HUES64 (cell line): Measurements from ENCODE around the gene SAMD4B.

Experiments used
- H3K27ac ChIP-seq: 2 replicates; pipeline ENCODE4 v1.7.0; 2013; ENCODE audit warnings: low read depth, low read length, inconsistent platforms
- H3K27me3 ChIP-seq: 2 replicates; pipeline ENCODE4 v1.6.1; 2013; ENCODE audit warnings: mild to moderate bottlenecking, low read length; ENCODE audit not compliant: insufficient read depth
- H3K36me3 ChIP-seq: 2 replicates; pipeline ENCODE4 v1.6.1; 2013; ENCODE audit warnings: mild to moderate bottlenecking, low read length; ENCODE audit not compliant: insufficient read depth
- H3K4me1 ChIP-seq: 2 replicates; pipeline ENCODE4 v1.6.1; 2013; ENCODE audit warnings: mild to moderate bottlenecking, low read length, moderate library complexity; ENCODE audit not compliant: insufficient read depth
- H3K4me3 ChIP-seq: 2 replicates; pipeline ENCODE4 v1.5.1; 2013; ENCODE audit warnings: mild to moderate bottlenecking, low read length, moderate library complexity
- H3K9ac ChIP-seq: 2 replicates; pipeline ENCODE4 v1.6.1; 2013; ENCODE audit warnings: mild to moderate bottlenecking, low read depth, low read length
- H3K9me3 ChIP-seq: 2 replicates; pipeline ENCODE4 v1.6.1; 2013; ENCODE audit warnings: low read depth, low read length; ENCODE audit not compliant: insufficient read depth
- WGBS: fragments of 150-250, 120-280 bp; methylation state at CpG from one replicate; pipeline ENCODE4 v1.1.7; 2013; ENCODE audit warnings: missing lambda C conversion rate; 5-methylcytosine and 5-hydroxymethylcytosine counted together

Gene SAMD4B

DNA sequence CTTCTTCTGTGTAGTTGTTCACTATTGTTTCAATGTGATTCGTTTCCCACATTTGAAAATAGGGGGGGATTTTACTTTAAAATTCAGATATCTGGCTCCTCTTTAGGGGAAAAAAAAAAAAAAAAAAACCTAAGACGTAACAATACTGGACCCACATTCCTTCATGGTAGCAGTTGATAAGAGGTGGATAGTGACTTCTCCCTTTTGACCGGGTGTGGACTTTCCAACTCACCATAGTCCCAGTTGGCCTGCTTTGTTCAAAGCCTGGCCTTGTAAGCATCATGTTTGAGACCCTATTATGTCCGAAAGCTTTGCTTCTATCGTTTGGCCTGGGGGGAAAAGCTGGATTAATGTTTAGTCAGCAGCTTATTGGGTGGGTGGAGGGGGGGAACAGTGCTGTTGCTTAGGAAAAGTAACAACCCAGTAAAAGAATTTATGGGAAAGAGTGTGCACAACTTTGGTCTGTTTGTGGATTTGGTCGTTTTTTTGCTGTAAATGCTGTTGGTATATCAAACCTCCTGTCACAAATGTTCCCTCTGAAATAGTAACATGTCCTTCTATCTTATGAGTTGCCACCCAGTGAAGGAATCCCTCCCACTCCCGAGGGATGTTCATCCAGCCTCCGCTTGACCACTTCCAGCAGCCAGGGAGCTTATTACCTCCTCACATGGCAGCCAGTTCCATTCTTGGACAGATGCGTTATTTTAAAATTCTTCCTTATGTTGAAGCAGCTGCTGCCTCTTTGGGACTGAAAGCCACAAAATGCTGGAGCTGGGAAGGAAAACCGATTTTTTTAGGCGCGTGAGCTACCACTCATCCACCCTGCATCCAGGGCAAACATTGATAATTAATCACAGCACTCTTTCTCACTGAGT, 10.4 kb downstream of the SAMD4B start:
- Histone ChIP-seq H3K9me3 (no peaks in the 10 kb centered on the region), H3K27me3 (no peaks in the 10 kb centered on the region), H3K27ac (no peak overlapping the region), H3K4me3 (no peak overlapping the region), H3K9ac (no peak overlapping the region), H3K4me1 (no peaks in the 10 kb centered on the region), H3K36me3 (peaks cover 89% of the 10 kb centered on the region)
- WGBS: 88% methylated on average over 11 of the region's 12 CpGs

DNA sequence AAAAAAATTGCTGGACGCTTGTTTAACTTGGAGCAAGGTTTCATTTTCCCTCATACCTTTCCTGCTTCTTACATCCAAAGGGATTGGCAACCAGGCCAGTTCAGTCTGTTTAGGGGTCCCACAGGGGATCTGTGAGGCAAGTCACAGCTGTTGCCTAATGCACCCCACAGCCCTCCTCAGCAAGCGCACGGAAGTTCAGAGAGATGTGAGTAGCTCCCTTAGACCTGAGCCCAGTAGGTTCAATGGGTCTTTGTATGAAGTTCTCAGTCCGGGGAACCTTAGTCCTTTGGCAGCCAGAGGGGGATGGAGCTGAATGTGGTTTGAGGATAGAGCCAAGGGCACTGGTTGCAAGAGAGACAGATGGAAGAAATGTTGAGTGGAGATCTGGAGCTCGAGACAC, 13.0 kb downstream of the SAMD4B start:
- H3K9ac ChIP-seq: no peak overlapping the region
- H3K36me3 ChIP-seq: peaks cover 87% of the 10 kb centered on the region
- H3K9me3 ChIP-seq: no peaks in the 10 kb centered on the region
- no peaks in the 10 kb centered on the region for H3K4me1 ChIP-seq
- no peak overlapping the region for H3K27ac ChIP-seq
- no peaks in the 10 kb centered on the region for H3K27me3 ChIP-seq
- no peak overlapping the region for H3K4me3 ChIP-seq
- 95% methylated on average over 5 of the region's 5 CpGs for WGBS

DNA sequence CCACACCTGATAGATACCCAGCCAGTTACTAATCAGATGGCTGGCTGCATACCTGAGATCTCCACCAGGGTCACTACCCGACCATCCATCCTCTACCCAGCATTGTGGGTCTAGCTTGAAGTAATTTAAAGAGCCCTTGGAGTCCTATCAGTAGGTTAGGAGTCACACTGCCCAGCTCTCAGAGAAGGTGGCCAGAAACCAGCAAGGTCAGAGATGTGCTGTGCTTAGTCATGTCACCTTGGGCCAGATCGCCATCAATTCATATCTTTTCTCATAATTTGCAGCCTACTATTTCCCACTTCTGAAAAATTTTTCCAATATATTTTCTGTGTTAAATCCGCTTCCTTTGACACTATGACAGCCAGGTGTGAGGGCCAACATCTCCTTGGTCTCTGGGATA, 13.9 kb downstream of the SAMD4B start:
- 71% methylated on average over 3 of the region's 3 CpGs for WGBS
- H3K27me3 ChIP-seq: no peaks in the 10 kb centered on the region
- no peak overlapping the region for H3K4me3 ChIP-seq
- no peak overlapping the region for H3K27ac ChIP-seq
- no peaks in the 10 kb centered on the region for H3K9me3 ChIP-seq
- H3K36me3 ChIP-seq: peaks cover 94% of the 10 kb centered on the region
- H3K9ac ChIP-seq: no peak overlapping the region
- H3K4me1 ChIP-seq: no peaks in the 10 kb centered on the region

DNA sequence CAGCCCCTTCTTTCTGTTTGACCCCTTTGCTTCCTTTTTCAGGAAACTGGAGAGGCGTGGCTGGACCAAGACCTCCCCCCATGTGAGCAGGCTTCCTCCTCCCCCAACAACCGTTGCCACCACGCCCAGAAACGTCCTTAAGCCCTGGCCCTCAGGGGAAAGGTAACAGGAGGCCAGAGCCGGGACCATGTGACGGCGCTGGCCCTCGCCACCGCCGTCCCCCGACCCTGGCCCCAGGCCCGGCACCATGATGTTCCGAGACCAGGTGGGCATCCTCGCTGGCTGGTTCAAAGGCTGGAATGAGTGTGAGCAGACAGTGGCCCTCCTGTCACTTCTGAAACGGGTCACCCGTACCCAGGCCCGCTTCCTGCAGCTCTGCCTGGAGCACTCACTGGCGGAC, 14.4 kb downstream of the SAMD4B start:
- Histone ChIP-seq H3K27ac (no peak overlapping the region), H3K9ac (no peak overlapping the region), H3K4me3 (no peak overlapping the region), H3K9me3 (no peaks in the 10 kb centered on the region), H3K27me3 (no peaks in the 10 kb centered on the region), H3K36me3 (peaks cover 90% of the 10 kb centered on the region), H3K4me1 (no peaks in the 10 kb centered on the region)
- WGBS: 93% methylated on average over 18 of the region's 18 CpGs

DNA sequence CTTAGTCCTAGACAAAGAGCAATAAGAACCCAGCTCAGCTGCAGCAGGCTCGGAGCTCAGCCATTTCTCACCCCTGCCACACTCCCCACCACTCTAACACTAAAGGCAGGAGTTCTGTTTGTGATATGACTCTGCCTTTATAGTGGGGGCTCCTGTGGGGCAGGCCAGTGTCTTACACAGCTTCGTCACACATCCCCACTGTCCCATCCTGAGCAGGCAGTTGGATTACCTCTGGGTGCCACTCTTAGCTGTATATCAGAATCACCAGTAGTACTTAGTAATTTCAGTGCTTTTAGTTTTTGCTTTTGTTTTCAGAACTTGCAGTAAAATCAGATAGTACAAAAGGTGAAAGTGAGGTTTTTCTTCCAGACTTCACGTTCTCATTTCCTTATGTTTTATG, 16.8 kb downstream of the SAMD4B start:
- no peak overlapping the region for H3K9ac ChIP-seq
- 94% methylated on average over 2 of the region's 3 CpGs for WGBS
- no peak overlapping the region for H3K4me3 ChIP-seq
- H3K9me3 ChIP-seq: no peaks in the 10 kb centered on the region
- no peaks in the 10 kb centered on the region for H3K4me1 ChIP-seq
- H3K27me3 ChIP-seq: no peaks in the 10 kb centered on the region
- peaks cover 89% of the 10 kb centered on the region for H3K36me3 ChIP-seq
- no peak overlapping the region for H3K27ac ChIP-seq

DNA sequence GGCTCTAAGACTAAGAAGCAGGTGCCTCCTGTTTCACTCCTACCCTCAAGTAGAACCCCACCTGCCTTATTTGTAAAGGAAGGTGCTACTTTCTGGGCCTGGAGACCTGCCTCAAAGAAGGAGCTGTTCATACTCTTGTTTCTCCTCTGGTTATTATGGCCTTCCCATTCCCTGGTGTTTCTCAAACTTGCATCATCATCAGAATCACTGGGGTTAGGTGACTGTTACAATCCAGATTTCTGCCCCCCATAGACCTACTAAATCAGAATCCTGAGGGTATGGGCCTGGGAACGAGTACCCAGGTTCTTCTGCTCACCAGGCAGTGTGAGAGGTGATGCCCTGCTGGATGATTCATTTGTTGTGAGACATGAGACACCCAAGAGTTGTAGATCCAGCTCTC, 18.4 kb downstream of the SAMD4B start:
- no peaks in the 10 kb centered on the region for H3K4me1 ChIP-seq
- no peaks in the 10 kb centered on the region for H3K27me3 ChIP-seq
- H3K9me3 ChIP-seq: no peaks in the 10 kb centered on the region
- 100% methylated on average over 1 of the region's 1 CpG for WGBS
- no peak overlapping the region for H3K4me3 ChIP-seq
- no peak overlapping the region for H3K27ac ChIP-seq
- H3K9ac ChIP-seq: no peak overlapping the region
- peaks cover 85% of the 10 kb centered on the region for H3K36me3 ChIP-seq

DNA sequence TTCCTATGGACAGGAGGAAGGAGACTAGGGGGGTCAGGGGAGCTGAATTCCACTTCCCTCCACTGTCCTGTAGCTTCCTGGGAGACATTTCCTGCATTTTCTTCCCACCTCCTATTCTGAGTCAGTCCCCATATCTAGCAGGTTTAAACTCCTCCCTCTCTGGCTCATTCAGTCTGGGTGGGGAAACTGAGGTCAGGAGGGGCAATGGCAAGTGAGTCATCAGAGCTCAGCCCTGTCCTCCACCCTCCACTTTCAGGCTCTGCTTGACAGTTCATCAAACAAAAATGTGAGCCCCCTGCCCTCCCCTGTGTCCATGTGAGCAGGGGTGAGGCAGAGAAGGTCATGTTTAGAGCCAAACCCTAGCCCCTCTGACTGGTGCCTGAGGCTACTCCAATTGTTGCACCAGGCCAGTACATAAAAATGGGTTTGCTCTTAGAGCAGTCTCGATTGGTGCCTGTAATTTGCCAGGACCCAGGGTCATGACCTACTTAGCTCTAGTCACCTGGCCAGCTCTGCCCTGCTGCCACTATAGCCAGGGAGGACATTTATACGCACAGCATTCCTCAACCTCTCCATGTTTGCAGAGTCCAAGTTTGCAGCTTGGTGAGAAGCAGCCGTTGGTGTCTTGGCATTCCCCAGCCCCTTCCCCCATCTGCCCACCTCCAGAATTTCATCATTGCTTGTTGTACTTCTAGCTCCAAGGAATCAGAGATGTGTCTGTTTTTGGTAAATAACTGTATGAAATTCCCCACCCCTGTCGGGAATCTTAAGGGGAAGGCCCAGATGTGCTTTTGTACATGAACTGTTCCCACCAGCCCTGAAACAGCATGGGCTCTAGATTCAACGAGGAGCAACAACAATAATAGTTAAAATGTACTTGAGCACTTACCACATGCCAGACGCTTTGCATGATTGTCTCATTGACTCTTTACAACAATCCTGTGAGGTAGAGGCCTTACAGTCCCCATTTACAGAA, 20.7 kb downstream of the SAMD4B start:
- no peaks in the 10 kb centered on the region for H3K4me1 ChIP-seq
- 94% methylated on average over 6 of the region's 6 CpGs for WGBS
- H3K9ac ChIP-seq: no peak overlapping the region
- no peak overlapping the region for H3K4me3 ChIP-seq
- no peak overlapping the region for H3K27ac ChIP-seq
- H3K9me3 ChIP-seq: no peaks in the 10 kb centered on the region
- H3K27me3 ChIP-seq: no peaks in the 10 kb centered on the region
- peaks cover 75% of the 10 kb centered on the region for H3K36me3 ChIP-seq

DNA sequence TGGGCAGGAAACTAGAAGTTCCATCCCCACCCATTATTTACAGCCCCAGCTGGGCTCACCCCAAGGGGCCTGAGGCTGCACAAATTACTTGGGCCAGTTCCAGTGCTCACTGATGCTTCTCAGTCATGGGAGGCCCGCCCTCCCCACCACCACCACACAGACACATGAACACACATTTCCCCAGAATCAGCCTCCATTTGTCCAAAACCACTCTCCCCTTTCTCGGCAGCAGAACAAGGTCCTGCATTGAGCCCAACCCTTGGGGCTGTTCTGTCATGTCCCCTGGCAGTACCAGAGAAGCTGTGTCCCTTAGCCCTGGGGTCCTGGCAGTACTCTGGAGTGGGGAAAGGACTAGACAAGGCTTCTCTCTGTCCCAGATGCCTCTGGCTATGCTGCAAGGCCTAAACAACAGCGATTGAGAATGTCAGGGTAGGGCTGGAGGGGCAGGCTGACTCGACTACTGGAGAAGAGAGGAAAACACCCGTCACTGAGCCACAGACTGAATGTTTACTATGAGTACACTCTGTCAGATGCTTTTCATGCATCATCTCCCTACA, 21.8 kb downstream of the SAMD4B start:
- H3K27ac ChIP-seq: no peak overlapping the region
- H3K9ac ChIP-seq: no peak overlapping the region
- no peaks in the 10 kb centered on the region for H3K4me1 ChIP-seq
- WGBS: 96% methylated on average over 5 of the region's 5 CpGs
- H3K9me3 ChIP-seq: no peaks in the 10 kb centered on the region
- H3K27me3 ChIP-seq: no peaks in the 10 kb centered on the region
- H3K4me3 ChIP-seq: no peak overlapping the region
- peaks cover 75% of the 10 kb centered on the region for H3K36me3 ChIP-seq

DNA sequence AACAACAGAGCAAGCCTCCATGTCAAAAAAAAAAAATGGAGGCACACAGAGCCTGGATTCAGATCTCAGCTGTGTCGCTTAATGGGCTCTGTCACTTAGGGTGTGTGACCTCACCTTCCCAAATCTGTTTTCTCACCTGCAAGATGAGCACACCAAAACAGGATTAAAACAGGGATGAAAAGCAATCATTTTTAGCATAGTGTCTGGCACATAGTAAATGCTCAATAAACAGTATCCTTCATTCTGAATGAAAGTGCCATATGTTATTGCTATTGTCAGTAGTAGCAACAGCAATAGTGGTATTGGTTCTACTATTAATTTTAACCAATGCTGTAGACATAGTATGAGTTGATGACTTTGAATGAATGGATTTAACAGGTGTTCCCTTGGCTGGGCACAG, 23.3 kb downstream of the SAMD4B start:
- 97% methylated on average over 1 of the region's 1 CpG for WGBS
- Histone ChIP-seq H3K27ac (no peak overlapping the region), H3K36me3 (peaks cover 78% of the 10 kb centered on the region), H3K27me3 (no peaks in the 10 kb centered on the region), H3K9me3 (no peaks in the 10 kb centered on the region), H3K4me1 (no peaks in the 10 kb centered on the region), H3K4me3 (no peak overlapping the region), H3K9ac (no peak overlapping the region)

DNA sequence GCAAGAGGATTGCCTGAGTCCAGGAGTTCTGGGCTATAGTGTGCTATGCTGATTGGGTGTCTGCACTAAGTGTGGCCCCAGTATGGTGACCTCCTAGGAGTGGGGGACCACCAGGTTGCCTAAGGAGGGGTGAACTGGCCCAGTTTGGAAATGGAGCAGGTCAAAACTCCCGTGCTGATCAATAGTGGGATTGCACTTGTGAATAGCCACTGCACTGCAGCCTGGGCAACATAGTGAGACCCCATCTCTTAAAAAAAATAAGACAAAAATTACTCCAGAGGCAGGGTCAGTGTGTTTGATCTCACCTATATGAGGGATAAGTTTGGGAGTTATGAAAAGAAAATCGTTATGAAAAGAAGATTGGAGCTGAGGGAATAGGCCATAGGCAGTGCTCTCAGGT, 27.0 kb downstream of the SAMD4B start:
- no peaks in the 10 kb centered on the region for H3K27me3 ChIP-seq
- H3K9me3 ChIP-seq: no peaks in the 10 kb centered on the region
- 86% methylated on average over 2 of the region's 2 CpGs for WGBS
- H3K36me3 ChIP-seq: peaks cover 80% of the 10 kb centered on the region
- no peaks in the 10 kb centered on the region for H3K4me1 ChIP-seq
- no peak overlapping the region for H3K4me3 ChIP-seq
- H3K27ac ChIP-seq: no peak overlapping the region
- no peak overlapping the region for H3K9ac ChIP-seq

DNA sequence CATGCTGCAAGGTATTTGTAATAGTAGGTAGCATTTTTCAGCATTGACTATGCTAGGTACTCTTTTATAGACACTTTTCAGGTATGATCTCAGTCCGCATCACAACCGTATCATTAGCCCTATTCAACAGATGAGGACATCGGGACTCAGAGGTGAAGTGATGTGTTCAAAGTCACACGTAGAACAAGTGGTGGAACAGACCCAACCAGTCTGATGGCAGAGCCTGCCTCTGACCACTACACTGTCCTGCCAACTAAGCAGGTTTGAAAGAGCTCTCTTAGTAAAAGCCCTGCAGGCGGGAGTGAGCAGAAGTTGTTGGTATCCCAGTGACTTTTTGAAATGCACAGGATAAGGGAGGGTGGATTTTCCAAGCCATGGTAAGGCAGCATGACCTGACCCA, 28.5 kb downstream of the SAMD4B start:
- H3K9ac ChIP-seq: no peak overlapping the region
- H3K36me3 ChIP-seq: peaks cover 83% of the 10 kb centered on the region
- no peaks in the 10 kb centered on the region for H3K27me3 ChIP-seq
- H3K4me3 ChIP-seq: no peak overlapping the region
- no peaks in the 10 kb centered on the region for H3K9me3 ChIP-seq
- H3K4me1 ChIP-seq: no peaks in the 10 kb centered on the region
- 99% methylated on average over 5 of the region's 5 CpGs for WGBS
- H3K27ac ChIP-seq: no peak overlapping the region
